Stimulated activated CD4-positive, alpha-beta T cell treated with anti-CD3 and anti-CD28 coated beads, Interleukin-4, amount 100 ng/mL, for 48 hours (primary cell): ENCODE results near the gene MTFR1L.
A peak's percentile ranks its signal among the peaks of the same experiment; 100 is the strongest.

ENCODE experiments used
- DNase-seq, 2 donors: peaks; one replicate each; pipeline ENCODE4 v3.0.0-alpha.2; 2020; ENCODE audit warnings: low read depth in 2 of 2

The MTFR1L gene

DNA sequence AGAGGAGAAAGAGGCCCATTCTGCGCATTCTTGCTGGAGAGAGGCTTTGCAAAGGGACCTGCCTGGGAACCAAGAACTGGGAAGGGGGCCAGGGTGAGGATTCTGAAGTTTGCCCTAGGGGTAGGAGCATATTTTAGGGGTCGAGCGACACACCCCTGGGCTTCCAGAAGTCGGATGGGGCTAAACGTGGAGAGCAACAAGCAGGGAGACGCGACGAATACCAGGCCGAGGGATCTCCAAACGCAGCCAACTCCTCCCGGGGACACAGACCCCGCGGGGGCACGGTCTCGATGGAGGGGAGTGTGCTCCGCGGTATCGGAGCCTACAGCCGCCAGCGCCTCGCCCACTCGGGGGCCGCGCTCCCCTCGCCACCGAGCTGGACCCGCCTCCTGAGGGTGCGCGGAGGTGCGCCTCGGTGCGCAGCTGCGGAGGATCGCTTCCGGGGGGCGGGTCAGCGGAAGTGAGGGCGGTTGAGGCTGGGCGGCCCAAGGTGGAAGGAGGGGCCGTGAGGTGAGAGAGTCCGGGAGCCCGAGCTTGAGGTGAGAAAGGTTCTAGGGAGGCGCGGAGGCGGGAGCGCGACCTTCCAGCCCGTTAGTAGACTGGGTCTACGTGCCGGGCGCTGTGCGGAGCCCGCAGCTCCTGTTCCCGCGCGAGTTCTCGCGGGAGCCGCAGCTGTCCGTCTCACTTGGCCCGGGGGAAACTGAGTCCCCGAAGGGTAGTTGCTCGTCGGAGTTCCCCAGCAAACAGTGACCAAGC is at the start of gene MTFR1L:
Gene MTFR1L, plus strand, starts transcription at position 464 of the 756 bp plus-strand sequence. CDS start 3,151 bp downstream, outside the sequence.
- peak; percentile 92 to 93 for DNase-seq

DNA sequence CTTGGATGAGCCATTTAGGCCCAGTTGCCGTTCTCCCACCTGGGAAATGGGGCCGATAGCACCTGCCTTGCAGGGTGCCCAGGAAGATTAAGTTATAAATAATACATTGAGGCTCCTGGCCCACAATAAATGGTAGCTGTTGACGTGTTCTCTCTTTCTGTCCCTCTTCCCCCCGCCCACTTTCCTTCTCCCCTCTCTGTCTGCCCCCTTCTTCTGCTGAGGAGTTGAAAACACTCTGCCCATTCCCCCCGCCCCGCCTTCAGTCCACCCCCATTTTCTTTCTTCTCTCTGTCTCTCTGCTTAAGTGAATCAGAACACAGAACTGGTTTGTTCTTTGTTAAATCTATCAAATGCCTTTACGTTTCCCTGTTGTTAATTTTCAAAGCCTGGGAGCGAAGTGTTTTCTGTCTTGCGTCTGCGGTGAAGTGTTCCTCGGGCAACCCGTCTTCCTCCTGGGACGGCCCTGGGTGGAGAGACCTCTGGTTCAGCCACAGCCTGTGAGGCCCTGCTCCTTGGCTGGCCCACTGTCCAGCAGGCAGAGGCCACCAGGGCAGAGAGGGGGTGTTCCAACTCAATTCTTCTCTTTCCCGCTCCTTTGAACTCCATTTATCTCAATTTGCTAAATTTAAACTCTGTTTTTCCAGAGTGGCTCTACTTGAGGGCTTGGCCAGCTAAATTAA is 49.1 kb upstream of the MTFR1L start:
- DNase-seq: no peak

DNA sequence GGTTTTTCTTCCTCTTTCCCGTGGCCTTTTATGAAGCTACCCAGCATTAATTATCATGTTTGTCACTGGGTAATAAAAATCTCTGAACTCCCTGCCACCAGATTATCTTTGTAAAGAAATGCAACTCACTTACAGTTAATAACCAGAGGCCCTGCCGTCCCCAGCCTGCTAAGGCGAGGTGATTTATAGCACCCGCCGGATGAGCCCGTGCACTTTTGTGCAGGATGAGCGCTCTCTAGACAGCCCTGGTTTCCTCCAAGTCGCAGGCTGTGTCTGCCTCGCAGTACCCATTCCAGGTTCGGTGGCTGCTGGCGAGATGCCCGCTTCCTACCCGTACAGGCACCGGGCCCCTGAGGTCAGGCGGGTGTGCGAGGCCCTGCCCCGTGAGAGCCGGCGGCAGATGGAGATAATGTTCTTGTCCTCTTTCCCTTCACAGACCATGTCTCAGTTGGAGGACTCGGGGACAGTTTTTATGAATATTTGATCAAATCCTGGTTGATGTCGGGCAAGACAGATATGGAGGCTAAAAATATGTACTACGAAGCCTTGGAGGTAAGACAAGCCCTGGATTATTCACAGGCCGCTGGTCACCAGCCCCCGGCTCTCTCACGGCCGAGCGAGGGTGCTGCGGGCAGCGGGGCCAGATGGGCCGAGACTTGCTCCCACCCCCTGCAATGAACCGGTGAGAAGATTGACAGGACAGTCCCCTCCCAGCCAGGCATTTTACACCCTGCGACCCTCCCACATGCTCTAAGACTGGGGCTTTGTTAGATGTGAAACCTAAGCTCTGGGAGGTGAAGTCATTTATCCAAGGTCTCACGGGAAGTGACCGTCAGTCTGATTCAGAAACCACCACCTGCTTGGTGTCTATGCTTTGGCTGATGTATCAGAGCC is 48.3 kb upstream of the MTFR1L start:
- peak in 1 of 2 donors; percentile 11 for DNase-seq

DNA sequence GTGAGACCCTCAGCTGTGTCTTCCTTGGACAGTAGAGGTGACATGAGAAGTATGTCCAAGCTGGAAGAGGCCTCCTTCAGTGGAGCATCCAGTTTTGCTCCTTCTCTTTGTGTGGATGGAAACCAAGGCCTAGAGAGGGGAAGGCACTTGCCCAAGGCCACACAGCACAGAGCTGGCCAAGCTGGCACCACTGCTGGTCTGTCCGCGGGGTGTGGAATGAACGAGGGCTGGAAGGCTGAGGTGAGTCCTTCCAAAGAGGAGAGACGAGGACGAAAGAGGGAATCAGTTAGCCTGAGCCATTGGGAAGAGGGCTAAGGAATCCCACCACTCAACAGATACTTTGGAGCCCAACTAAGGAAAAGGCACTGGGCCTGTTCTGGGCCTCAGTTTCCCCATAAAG is 47.6 kb upstream of the MTFR1L start:
- DNase-seq: no peak

DNA sequence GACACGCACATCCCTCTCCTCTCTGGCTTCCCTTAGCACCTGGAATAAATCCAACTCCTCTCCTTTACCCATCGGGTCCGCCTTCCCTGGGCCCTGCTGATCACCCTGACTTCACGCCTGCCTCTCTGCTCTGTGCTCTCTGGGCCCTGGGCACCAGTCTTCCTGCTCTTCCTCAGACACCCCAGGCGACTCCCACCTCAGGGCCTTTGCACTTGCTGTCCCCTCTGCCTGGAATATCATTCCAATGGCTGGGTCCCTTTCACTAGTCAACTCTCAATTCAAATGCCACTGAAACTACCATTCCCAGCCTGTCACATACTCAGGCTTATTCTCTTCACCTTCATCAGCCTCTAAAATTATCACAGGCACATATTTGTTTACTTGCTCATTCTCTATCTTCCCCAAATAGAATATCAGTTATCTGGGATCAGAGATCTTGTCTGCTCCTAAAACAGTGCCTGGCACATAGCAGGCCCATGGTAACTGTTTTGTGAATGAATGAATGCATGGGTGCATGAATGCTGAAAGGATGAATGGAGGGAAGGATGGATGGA is 47.0 kb upstream of the MTFR1L start:
- DNase-seq: no peak

DNA sequence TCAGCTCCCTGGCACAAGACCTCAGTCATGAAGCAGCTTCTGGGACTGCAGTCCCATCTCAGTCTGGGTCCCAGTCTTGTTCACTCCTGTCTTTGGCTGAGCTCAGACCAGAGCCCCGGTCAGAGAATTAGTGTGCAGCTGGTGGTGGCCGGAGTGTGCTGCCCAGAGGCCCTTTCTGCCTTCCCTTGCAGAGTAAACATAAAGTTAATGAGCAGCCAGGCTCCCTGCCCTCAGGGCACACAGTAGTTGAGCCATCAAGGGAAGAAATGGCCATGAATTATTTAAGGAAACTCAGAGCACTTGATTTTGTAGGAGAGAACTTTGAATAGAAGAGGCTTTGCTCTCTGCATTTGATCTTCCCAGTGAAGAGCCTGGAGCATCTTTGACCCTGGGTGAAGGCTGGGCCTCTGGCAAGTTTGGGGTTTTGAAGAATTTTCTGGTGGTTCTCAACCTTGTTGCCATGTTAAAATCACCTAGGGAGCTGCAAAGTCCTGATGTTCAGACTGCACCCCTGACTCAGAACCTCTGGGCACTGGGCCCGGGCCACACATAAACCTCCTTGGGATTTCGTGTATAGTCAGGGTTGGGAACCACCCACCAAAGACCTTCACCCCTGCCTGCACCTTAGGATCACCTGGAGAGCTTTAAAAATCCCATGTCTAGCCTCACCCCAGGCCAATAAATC is 46.2 kb upstream of the MTFR1L start:
- DNase-seq: no peak

DNA sequence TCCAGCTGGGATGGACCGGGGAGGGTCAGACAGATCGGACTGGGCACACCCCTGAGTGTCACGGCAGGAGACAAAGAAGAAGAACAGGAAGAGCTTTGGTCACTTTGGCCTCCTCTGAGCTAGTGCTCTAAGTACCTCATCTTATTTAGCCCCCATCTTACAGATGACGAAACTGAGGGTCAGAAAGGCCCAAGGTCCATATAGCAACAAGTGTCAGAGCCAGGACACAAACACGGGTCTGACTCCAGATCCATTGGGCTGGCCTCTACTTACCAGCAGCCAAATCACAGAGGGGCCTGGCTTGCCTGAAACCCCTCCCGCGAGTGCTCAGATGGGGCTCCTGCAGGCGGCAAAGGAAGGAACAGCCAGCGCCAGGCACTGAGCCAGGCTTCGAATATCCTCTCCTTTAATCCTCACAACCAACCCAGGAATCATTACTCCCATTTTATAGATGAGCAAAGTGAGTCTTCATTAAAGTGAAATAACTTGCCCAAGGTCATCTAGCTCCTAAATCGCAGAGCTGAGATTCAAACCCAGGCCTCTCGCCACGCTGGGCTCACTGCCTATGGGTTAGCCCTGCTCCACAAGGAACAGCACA is 45.4 kb upstream of the MTFR1L start:
- no peak for DNase-seq

DNA sequence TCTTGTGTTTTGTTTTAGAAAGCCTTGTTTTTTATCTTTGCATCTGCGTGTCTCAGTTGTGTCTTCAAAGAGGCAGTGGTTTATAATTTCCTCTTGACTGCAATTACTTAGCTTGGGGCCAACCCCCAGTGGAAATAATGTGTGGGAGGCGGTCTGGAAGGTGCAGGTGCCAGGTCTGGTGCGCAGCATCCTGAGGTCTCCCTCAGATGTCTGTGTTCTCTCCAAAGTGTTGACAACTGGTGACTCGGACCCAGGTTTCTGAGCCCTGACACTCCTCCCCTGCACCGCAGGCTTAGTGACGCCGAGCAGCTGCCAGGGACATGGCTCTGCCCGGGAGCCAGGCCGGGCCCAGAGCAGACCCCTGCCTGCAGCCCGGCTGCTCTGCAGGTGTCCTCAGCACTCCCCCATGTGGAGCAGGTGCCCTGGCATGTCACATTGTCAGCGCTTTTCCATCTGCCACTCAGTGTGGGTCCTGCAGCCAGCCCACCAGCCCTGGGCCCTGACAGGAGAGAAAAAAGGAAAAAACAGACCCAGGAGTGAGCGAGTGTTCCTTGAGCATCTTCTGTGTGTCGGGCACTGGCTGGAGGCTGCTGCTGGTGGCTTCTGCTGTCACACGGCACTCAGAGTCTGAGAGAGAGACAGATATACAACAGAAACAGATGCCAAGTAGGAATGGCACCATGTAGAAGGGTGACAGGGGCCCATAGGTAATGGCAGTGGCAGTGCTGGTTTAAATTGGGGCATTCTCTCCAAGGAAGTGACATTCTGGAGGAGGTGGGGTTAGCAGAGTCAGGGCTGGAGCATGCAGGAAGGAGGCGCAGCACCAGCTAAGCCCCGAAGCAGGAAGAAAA is 44.6 kb upstream of the MTFR1L start:
- peak; percentile 73 to 76 for DNase-seq

DNA sequence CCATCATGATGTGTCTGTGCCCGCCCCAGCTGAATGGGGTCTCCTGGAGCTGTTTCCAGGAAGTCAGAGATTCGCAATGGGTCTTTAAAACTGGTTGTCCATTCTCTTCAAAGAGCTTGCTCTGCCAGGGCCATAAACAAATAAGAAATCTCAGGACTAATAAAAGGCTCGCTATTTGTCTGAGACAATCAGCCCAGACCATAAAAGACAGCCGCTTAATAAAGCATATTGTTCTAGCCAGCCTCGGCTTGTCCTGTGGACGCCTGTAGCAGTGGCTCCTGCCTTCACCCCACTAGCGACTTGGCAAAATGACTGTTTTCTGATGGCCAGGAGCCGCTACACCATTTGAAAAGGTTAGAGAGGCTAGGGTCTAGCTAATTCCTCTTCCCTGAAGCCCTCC is 40.4 kb upstream of the MTFR1L start:
- DNase-seq: no peak

DNA sequence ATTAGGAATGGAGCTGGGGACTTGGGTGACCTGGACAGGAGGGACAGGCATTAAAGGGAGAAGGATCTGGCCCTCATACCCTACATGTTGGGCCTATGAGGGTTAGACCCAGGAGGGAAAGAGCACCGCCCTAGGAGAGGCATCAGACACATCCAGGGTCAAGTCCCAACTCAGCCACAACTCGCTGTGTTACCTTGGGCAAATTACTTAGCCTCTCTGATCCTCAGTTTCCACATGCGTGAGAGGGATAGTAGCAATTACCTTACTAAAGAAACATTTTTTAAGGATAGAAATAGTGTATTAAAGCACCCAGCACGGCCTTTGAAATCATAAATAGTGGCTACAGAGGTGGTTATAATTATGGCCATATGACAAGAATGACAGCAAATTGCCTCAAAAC is 39.9 kb upstream of the MTFR1L start:
- DNase-seq: no peak

DNA sequence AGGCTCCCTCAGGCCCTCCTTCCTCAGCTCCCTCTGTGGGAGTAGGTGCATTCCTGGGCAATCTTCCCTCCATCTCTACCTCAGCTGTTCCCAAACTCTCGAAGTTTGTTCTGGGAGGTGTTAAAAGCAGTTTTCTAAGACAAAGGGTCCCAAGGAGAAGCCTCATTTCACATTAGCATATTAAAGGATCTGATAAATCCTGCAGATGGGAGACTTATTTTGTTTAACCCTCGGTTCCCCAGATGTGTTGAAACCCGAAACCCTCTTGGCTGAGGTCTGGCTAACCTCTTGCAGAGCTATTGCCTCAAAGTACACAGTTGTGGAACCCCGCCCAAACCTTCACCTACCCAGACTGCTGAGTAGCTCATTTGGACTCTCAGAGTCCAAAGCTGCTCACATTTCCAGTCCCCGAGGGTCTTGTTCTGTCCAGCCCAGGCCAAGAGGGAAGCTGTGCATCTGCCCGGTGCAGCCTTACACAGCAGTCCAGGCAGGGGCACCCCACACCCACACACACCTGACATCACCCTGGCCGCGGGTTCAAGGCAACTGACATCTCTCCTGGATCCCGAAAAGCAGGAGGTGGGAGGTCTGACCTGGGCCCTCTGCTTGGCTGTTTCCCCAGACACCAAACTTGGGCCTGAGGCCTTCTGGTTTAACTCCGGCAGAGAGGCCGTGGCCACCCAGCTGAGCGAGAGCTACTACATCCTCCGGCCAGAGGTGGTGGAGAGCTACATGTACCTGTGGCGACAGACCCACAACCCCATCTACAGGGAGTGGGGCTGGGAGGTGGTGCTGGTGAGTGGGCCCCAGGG is 39.2 kb upstream of the MTFR1L start:
- DNase-seq: no peak

DNA sequence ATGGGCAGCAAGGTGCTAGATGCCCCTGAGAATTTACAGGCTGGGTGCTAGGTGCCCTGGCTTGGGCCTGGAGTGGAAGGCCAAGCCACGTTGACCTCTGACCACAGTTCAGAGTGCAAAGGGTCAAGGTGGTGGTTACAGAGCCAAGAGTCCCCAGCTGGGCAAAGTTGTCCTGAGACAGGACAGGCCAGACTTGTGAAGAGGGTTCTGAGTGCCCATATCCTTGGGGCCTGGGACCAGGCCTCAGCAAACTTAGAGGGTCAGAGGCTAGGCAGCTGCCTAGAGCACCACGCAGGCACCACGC is 38.7 kb upstream of the MTFR1L start:
- DNase-seq: no peak

DNA sequence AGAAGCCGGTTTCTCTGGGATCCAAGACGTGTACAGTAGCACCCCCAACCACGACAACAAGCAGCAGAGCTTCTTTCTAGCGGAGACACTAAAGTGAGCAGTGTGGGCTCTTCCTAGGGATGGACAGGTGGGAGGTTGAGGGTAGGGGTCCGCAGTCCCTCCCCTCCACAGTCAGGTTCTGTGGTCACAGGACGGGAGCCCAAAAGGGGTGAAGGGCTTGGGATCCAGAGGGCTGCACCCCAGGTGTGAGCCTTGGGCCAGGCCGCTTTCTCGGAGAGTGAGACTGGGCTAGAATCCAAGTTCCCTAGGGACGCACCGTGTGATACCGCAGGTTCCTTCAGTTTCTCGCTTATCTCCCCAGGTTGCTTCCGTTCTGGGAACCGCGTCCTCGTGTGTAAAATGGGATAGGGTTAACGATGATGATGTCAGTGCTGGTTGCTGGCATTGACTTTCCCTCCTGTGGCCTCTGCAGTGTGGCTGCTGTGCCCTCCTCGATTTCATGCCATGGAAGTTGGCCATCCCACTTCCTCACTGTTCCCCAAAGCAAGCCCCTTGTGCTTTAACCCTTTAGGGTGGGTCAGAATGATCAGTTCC is 37.0 kb upstream of the MTFR1L start:
- DNase-seq: no peak

DNA sequence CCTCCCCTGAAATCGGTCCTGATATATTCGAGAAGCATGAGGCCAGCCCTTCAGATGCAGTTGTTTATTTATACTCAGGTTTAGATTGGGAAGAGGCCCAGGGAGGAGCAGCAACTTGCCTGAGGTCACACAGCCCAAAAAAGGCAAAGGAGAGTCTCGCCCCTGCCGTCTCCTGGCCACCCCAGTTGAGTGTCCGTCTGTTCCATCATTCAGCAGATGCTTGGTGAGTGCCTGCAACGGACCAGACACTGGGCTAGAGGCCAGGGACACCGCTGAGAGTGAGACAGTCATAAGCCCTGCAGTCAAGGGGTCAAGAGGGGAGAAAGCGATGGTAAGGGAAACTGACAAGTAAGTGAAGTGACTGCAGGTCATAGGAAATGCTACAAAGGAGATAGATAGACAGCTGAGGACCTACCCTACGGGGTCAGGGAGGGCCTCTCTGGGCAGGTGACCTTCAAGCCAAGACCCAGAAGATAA is 35.1 kb upstream of the MTFR1L start:
- DNase-seq: no peak

DNA sequence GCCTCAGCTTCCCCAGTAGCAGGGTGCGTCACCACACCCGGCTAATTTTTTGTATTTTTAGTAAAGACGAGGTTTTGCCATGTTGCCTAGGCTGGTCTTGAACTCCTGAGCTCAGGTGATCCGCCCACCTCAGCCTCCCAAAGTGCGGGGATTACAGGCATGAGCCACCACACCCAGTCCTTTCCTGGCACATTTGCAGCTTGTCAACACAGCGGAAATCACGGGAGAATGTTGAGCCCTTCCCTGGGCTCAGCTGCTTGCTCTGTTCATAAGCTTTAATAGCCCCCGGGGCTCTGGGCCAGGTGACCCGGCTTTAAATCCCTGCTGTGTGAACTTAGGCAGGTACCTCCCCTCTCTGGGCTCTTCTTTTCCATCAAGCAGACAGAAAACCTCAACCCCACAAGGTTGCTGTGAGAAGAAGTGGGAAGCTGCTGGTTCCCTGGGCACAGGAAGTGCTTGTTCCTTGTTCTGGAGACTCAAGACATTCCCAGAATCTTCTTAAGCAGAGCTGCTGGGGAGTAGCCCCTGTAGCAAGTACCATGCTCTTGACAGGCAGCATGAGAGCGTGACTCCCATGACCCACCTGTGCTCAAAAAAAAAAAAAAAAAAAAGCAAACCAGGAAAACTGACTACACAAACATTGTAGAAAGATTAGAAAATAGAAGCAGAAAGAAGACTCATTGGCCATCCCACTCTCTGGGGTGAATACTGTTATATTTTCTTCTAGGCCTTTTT is 34.3 kb upstream of the MTFR1L start:
- no peak for DNase-seq

DNA sequence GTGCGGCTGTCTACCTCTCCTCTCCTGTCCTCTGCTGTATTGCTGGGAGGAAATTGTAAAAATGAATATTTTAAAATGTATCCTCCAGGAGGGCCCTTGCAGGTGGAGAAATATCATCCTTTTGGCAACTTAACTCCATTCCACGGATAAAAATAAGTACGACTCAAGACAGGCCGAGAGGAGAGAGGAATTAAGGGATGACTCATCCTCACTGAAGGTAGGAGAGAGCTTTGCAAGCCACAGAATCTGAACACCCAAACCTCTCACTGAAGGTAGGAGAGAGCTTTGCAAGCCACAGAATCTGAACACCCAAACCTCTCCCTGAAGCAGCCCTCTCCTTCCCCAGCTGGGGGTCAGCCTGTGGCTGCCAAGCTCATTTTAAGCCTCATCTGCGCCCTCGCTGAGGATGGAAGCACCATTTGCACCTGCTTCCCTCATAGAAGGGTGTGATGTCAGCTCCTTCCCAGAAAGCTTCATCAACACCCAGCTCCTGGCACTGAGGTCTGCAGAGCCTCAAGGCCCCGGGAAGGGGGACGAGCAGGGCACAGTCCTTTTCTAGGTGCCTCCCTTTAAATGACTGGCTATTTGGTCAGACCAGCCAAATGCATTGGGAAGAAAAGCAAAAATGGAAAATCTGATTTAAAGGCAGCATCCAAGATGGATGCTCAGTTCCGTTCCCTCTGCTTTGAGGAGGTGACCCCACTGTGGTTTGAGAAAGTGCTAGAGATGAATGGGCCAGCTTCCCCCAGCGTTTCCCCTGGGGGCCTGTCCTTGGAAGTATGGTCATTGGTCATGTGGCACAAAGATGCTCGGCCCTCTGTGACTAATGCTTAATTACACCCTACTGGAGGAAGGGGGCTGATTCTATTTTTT is 32.6 kb upstream of the MTFR1L start:
- DNase-seq: no peak

DNA sequence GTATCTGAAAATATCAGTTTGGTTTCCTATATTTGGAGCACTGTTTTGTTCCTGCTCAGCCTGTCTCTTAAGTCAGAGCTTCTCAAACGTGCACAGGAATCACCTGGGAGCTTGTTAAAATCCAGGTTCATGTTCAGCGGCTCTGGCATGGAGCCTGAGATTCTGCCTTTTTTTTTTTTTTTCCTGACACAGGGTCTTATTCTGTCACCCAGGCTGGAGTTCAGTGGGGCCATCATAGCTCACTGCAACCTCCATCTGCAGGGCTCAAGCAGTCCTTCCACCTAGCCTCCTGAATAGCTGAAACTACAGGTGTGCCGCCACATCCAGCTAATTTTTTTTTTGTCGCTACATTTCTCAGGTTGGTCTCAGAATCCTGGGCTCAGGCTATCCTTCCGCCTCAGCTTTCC is 32.0 kb upstream of the MTFR1L start:
- DNase-seq: no peak
